A673 (cell line): ENCODE data around the gene FRMD4A.

ENCODE experiments used
- CTCF ChIP-seq: fragments of 300-800, 200-600 bp; sonication (generic); conservative IDR thresholded peaks from 2 replicates; pipeline ENCODE4 v1.5.1; 2017; ENCODE audit warnings: low read depth, mild to moderate bottlenecking, antibody characterized with exemption, low read length, moderate library complexity, mixed read lengths
- EZH2 ChIP-seq: fragments of 200-600 bp; sonication (generic); IDR thresholded peaks from 2 replicates; pipeline ENCODE4 v1.6.1; 2017; ENCODE audit warnings: borderline replicate concordance, low read depth, mild to moderate bottlenecking, mixed read lengths, antibody characterized with exemption, low read length; ENCODE audit not compliant: poor library complexity, severe bottlenecking

GRCh38 chr10:14362104-14362503 is 31.4 kb upstream of the FRMD4A start:
- TF ChIP-seq EZH2, result no peak
- no peak for TF ChIP-seq CTCF
